AG04450 (cell line): Measurements from ENCODE around the gene TRAK1. TPM values are rescaled to one million over a fixed set of nuclear protein-coding genes. Genes with fewer than 3 reads are reported as not detected.

ENCODE experiments used
- CTCF ChIA-PET: fragments of 300-600, 350-600 bp; formaldehyde crosslinking; extraction: SDS; loops from one replicate; lab custom pipeline; 2022; ENCODE audit warnings: antibody characterized with exemption, inconsistent platforms; lab: Charles Lee
- POLR2A ChIA-PET: fragments of 350-600 bp; formaldehyde crosslinking; extraction: SDS; loops from one replicate; lab custom pipeline; 2021; ENCODE audit warnings: antibody characterized with exemption, inconsistent platforms; lab: Yijun Ruan, JAX
- DNase-seq: peaks from one replicate; pipeline ENCODE4 v3.0.0-alpha.2; 2011; ENCODE audit warnings: low read depth, low spot score
- H3K27ac ChIP-seq: one replicate; pipeline ENCODE4 v1.5.1; 2012; ENCODE audit warnings: low read depth, low read length, control low read depth
- H3K27me3 ChIP-seq: one replicate; pipeline ENCODE4 v1.6.0; 2012; ENCODE audit warnings: low read length; ENCODE audit not compliant: control insufficient read depth, insufficient read depth
- H3K4me3 ChIP-seq: 2 replicates; pipeline ENCODE4 v1.5.1; 2011; ENCODE audit warnings: mild to moderate bottlenecking, low read depth, low read length, control low read depth
- H3K9me3 ChIP-seq: 2 replicates; pipeline ENCODE4 v1.5.1; 2012; ENCODE audit warnings: low read length; ENCODE audit not compliant: control insufficient read depth, insufficient read depth
- CTCF ChIP-seq: IDR thresholded peaks from 2 replicates; pipeline ENCODE4 v1.5.1; 2011; ENCODE audit warnings: low read depth, low read length, control low read depth, inconsistent platforms
- polyA plus RNA-seq: library from polyadenylated mRNA; depleted of rRNA; stranded (reverse); fragments of >200 nt; gene quantifications from 2 replicates; pipeline ENCODE4 v1.2.3, GENCODE V29; 2011

Gene TRAK1
- polyA plus RNA-seq, 1 experiment = 22.3 TPM

DNA sequence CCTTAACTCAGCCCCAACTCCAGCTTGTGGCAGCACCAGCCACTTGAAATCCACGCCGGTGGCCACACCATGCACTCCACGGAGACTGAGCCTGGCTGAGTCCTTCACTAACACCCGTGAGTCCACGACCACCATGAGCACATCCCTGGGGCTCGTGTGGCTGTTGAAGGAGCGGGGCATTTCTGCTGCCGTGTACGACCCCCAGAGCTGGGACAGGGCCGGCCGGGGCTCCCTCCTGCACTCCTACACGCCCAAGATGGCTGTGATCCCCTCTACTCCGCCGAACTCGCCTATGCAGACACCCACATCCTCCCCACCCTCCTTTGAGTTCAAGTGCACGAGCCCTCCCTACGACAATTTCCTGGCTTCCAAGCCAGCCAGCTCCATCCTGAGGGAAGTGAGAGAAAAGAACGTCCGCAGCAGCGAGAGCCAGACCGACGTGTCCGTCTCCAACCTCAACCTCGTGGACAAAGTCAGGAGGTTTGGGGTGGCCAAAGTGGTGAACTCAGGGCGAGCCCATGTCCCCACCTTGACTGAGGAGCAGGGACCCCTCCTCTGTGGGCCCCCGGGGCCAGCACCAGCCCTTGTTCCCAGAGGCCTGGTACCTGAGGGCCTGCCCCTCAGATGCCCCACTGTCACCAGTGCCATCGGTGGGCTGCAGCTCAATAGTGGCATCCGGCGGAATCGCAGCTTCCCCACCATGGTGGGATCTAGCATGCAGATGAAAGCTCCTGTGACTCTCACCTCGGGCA lies 132.0 kb downstream of the TRAK1 start:
- POLR2A ChIA-PET = no interaction called here
- CTCF ChIA-PET = interaction anchor here (1.5 kb wide), 1 partner anchor 32 kb away, joined by 4 read pairs; no protein-coding TSS in a partner anchor
- H3K27ac ChIP-seq = no peak overlapping the region

DNA sequence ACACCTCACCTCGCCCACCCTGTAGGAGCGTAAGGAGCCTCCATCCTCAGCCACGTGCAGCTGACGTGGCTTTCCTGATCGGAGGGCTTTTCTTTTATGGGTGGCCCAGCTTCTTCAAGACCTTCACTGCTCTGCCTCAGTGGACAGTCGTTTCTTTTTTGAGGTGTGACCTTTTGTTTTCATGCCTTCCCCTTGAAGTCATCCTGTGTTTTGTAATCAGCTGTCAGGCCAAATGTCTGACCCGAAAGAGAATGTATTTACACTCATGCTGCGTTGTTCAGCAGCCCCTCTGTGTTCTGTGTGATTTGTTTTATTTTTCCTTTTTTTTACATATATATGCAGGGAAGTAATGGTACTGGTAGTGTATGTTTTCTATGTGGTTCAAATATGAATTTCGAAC lies 133.0 kb downstream of the TRAK1 start:
- Histone ChIP-seq H3K27ac (no peak overlapping the region), H3K27me3 (no peaks in the 10 kb centered on the region)
- POLR2A ChIA-PET = no interaction called here

More for the DNA sequence above, 132.0 kb downstream of the TRAK1 start:
- H3K4me3 ChIP-seq = no peak overlapping the region
- DNase-seq = no peak
- TF ChIP-seq CTCF = no peak
- no peaks in the 10 kb centered on the region for H3K9me3 ChIP-seq
- no peaks in the 10 kb centered on the region for H3K27me3 ChIP-seq

DNA sequence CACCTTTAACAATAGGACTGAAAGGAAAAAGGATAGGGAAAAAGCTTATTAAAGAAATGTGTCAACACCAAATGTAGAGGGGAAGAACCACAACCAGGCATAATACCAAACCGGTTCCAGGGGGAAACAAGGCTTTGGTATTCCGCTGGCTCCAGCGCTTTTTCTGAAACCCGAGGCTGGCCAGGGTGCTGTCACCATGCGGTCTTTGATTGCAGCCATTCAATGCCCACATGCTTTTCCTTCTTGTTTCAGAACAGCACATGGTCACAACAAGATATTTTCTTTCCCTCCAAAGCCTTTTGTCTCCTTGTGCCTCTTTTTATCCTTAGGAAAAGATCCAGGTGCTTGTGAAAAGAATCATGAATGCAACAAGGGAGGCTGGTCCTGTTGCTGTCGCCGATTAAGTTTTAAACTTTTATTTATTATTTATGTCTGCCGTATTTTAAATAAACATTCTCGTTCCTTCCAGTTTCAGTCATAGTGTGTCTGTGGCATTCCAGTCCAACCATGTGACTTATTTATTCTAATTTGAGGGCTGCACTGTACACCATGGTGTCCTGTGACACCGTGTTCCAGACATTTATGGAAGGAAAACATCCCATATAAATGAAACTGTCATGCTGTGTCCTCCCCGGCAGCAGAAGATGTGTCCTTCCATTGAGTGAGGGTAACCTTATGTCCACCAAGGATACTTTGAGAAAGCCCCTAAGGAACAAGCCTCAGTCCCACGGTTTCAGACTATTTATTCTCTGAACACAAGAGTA lies 133.7 kb downstream of the TRAK1 start:
- no peak overlapping the region for H3K4me3 ChIP-seq
- TF ChIP-seq CTCF = no peak
- no peak overlapping the region for H3K27ac ChIP-seq
- DNase-seq = no peak
- no peaks in the 10 kb centered on the region for H3K9me3 ChIP-seq
- H3K27me3 ChIP-seq = no peaks in the 10 kb centered on the region
- ChIA-PET POLR2A (no interaction called here), CTCF (interaction anchor here (0.7 to 1.4 kb wide), 2 partner anchors 34 to 509 kb away, joined by 4 read pairs; no protein-coding TSS in a partner anchor)

More for the DNA sequence above, 133.0 kb downstream of the TRAK1 start:
- H3K4me3 ChIP-seq = no peak overlapping the region
- H3K9me3 ChIP-seq = no peaks in the 10 kb centered on the region
- no peak for TF ChIP-seq CTCF
- CTCF ChIA-PET = interaction anchor here (0.7 to 1.4 kb wide), 2 partner anchors 33 to 508 kb away, joined by 4 read pairs; no protein-coding TSS in a partner anchor
- DNase-seq = no peak

GRCh38 chr3:42225486-42226363 lies 134.6 kb downstream of the TRAK1 start:
- Histone ChIP-seq H3K27me3 (peaks cover 3% of the 10 kb centered on the region), H3K27ac (no peak overlapping the region), H3K4me3 (no peak overlapping the region), H3K9me3 (no peaks in the 10 kb centered on the region)
- no peak for DNase-seq
- no peak for TF ChIP-seq CTCF
- ChIA-PET CTCF (no interaction called here), POLR2A (no interaction called here)
